HG03139 (cell line): ENCODE results near the gene PDE6B.

ENCODE experiments used
- ATAC-seq: cut with Tn5 transposase; IDR thresholded peaks from one replicate; pipeline ENCODE4 v1.9.1; 2021; ENCODE audit not compliant: unreplicated experiment

The PDE6B gene

GRCh38 chr4:622071-622995 is 3.0 kb upstream of the PDE6B start:
- ATAC-seq = no peak

- no peak for ATAC-seq
These were observed 2.1 kb upstream of the PDE6B start for GRCh38 chr4:622996-623913.

- ATAC-seq = no peak
These were observed 1.3 kb upstream of the PDE6B start for GRCh38 chr4:623914-624566.

- no peak for ATAC-seq
These were observed 323 bp downstream of the PDE6B start for GRCh38 chr4:625631-626161.

GRCh38 chr4:626201-627091 is 1.1 kb downstream of the PDE6B start:
- no peak for ATAC-seq

- ATAC-seq = no peak
These were observed 2.2 kb downstream of the PDE6B start for GRCh38 chr4:627347-628125.

GRCh38 chr4:628311-628741 is 3.0 kb downstream of the PDE6B start:
- no peak for ATAC-seq

- ATAC-seq = no peak
These were observed 3.7 kb downstream of the PDE6B start for GRCh38 chr4:628821-629635.

GRCh38 chr4:629636-629914 is 4.2 kb downstream of the PDE6B start:
- ATAC-seq = no peak

GRCh38 chr4:629915-630641 is 4.7 kb downstream of the PDE6B start:
- no peak for ATAC-seq

GRCh38 chr4:630656-631055 is 5.3 kb downstream of the PDE6B start:
- no peak for ATAC-seq

GRCh38 chr4:632196-632790 is 6.9 kb downstream of the PDE6B start:
- ATAC-seq = no peak

- no peak for ATAC-seq
These were observed 7.6 kb downstream of the PDE6B start for GRCh38 chr4:632926-633325.

- no peak for ATAC-seq
These were observed 8.0 kb downstream of the PDE6B start for GRCh38 chr4:633406-633805.

- no peak for ATAC-seq
These were observed 8.7 kb downstream of the PDE6B start for GRCh38 chr4:633976-634598.

GRCh38 chr4:634599-634985 is 9.2 kb downstream of the PDE6B start:
- ATAC-seq = no peak
